ENCODE results near the gene TMEM45B.

GRCh38 chr11:129864811-129865210 is 49.2 kb downstream of the TMEM45B start:
- no peak for TF ChIP-seq CTCF (IDR thresholded peaks at IDR 0.05)
- TF ChIP-seq POLR2AphosphoS5 (IDR thresholded peaks at IDR 0.05), result no peak
- TF ChIP-seq POLR2A (IDR thresholded peaks at IDR 0.05), result no peak
- no peak for TF ChIP-seq EP300 (IDR thresholded peaks at IDR 0.05)

Measured in gastroesophageal sphincter (tissue), 3 donors.